Renal cortex interstitium (tissue), 11 donors: Measurements from ENCODE around the gene TTC8. TPM values are rescaled to one million over a fixed set of nuclear protein-coding genes. Genes with fewer than 3 reads are reported as not detected.
A peak's percentile ranks its signal among the peaks of the same experiment; 100 is the strongest.
"Not testable (repeated sequence)": the region's sequence is repeated elsewhere in the genome, so short reads cannot be mapped to it uniquely, and the experiment has no call there.

Experiments
- DNase-seq, 11 donors: peaks; one replicate each; pipeline ENCODE4 v3.0.0-alpha.2; 2013; ENCODE audit warnings: low read depth in 9 of 11, low spot score in 4 of 11; ENCODE audit errors: extremely low read depth in 1 of 11
- polyA plus RNA-seq, 3 donors: library from polyadenylated mRNA; unstranded; fragments of 120-200 nt; gene quantifications; one replicate each; pipeline ENCODE4 v1.2.1, GENCODE V29; 2013; ENCODE audit not compliant: insufficient read length in 3 of 3

The TTC8 gene
- polyA plus RNA-seq, 3 donors = 35.9 to 45.0 (median 36.8) TPM

DNA sequence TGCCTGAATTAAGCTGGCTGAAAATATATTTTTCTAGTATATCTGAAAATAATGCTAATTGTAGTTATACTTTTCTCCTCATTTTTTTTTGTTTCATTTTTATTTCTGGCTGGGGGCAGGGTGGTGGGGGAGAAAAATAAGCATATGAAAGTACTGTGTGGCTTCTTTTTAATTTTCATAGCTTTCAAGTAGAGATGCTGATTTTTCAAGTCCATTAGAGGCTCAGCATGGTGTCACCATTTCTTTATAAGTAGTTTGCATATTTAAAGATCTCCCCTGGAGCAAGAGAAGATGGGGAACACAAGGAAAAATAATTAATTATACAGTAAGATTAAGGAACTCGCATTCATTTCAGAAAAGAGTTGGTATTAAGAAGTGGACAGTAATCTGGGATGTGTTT, 27.1 kb downstream of the TTC8 start:
- no peak for DNase-seq

GRCh38 chr14:88852632-88853031, 28.2 kb downstream of the TTC8 start:
- no peak for DNase-seq

DNA sequence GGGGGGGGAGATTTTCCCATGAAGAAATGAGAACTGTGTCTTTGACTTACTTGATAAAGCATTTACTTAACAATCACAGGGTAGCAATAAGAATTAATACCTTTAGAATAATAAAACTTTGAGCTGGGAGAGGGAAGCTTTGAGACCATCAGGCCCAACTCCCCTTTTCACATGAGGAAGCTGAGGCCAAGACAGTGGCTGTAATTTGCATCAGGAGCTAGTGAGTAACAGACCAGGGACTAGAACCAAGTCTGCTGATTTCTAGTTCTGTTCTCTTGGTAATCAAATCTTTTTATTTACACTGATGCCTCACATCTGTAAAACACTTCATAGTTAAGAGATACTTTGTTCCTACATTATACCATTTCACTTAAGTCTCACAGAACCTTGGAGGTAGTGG, 28.7 kb downstream of the TTC8 start:
- DNase-seq = no peak

- DNase-seq = no peak
These were observed 32.4 kb downstream of the TTC8 start for GRCh38 chr14:88856786-88857366.

GRCh38 chr14:88857861-88858260, 33.4 kb downstream of the TTC8 start:
- DNase-seq = not testable (repeated sequence)

DNA sequence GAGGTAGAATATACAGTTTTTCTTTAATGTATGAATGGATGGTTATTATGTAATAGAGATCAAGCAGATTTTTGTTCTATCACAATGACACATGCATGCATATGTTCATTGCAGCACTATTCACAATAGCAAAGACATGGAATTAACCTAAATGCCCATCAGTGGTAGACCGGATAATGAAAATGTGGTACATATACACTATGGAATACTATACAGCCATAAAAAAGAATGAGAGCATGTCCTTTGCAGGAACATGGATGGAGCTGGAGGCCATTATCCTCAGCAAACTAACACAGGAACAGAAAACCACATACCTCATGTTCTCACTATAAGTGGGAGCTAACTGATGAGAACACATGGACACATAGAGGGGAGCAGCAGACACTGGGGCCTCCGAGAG, 34.7 kb downstream of the TTC8 start:
- not testable (repeated sequence) for DNase-seq

DNA sequence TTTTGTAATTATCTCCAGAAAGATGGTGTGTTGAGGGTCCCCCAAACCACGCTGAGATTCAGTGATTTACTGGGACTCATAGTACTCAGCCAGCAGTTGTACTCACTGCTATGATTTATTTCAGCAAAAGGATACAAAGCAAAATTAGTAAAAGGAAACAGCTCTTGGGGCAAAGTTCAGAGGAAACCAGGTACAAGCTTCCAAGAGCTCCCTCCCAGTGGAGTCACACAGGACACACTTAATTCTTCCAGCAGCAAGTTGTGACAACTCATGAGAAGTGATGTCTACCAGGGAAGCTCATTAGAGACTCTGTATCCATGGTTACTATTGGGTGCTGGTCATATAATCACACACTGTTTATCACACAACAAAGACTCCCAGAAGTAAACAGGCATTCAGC, 38.7 kb downstream of the TTC8 start:
- DNase-seq = no peak

GRCh38 chr14:88864198-88864597, 39.7 kb downstream of the TTC8 start:
- no peak for DNase-seq

DNA sequence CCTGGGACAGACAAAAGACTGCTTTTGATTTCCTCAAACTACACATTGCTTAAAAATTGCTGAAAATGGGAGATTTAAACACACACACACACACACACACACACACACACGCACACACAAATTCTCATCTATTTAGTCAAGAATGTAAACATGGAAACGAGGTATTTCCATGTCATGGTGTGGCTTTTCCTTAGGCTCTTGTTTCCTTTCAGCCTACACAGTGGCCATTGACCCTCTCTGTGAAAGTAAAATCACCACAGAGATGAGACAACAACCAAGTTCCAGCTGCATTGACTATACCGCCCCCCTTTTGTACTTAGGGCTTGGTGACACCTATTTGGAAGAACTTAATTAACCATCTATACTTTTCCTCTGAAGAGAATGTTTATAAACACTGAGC, 41.9 kb downstream of the TTC8 start:
- no peak for DNase-seq

GRCh38 chr14:88868558-88869159, 44.2 kb downstream of the TTC8 start:
- DNase-seq = peak in 8 of 11 donors; percentile 1 to 12 (median 6)

DNA sequence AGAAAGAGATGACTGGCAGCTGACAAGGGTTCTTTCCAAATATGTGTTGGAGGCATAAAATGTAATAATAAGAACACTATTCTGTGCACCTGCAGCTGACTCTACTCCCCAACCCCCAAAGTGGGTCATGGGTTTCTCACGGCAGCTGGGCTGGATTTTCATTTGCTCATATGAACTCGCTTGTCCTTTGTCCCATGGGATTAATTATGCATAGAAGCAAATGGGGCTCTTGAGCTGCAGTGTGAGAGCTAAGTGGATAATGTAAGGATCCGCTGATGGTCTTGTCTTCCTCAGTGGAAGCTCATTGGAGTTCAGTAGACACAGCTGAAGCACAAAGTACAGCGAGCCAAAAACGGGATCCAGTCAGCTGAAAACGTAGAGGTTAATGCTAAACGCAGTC, 46.3 kb downstream of the TTC8 start:
- no peak for DNase-seq

DNA sequence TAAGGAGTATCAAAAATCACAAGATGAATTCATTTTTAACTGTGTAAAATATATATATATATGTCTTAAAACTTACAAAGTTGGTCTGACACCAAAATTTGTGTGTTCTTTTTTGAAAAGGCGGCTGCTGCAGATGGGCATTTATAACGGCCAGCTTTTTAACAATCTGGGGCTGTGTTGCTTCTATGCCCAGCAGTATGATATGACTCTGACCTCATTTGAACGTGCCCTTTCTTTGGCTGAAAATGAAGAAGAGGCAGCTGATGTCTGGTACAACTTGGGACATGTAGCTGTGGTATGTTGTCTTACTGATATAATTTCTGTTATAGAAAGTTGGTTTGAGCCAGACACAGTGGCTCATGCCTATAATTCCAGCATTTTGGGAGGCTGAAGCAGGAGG, 47.0 kb downstream of the TTC8 start:
- no peak for DNase-seq

GRCh38 chr14:88872976-88873375, 48.5 kb downstream of the TTC8 start:
- DNase-seq = no peak

DNA sequence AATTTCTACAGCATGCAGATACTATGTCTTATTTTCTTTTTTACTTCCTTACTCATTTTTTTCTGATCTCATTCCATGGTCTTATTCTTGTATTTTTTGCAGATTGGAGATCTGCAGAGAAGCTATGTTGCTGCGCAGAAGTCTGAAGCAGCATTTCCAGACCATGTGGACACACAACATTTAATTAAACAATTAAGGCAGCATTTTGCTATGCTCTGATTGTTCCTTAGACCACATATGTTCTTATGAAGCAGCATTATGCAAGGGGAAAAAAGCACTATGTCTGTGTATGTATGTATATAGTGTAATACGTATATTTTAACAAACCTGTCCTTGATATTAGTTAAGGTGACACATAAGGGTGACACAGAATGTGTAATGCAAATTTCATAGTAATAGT, 52.7 kb downstream of the TTC8 start:
- DNase-seq = no peak

- DNase-seq = no peak
These were observed 54.6 kb downstream of the TTC8 start for GRCh38 chr14:88879022-88879421.

DNA sequence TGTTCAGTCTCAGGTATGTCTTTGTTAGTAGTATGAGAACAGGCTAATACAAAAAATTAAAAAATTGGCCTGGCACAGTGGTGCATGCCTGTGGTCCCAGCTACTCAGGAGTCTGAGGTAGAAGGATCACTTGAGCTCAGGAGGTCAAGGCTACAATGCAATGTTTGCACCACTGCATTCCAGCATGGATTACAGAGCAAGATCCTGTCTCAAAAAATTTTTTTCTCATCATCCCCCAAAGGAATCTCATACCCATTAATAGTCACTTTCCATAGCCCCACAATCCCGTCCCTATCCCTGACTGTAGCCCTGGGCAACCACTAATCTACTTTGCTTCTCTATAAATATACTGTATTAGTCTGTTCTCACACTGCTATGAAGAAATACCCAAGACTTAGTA, 57.8 kb downstream of the TTC8 start:
- DNase-seq = no peak

GRCh38 chr14:88895116-88895515, 70.7 kb downstream of the TTC8 start:
- DNase-seq = no peak

DNA sequence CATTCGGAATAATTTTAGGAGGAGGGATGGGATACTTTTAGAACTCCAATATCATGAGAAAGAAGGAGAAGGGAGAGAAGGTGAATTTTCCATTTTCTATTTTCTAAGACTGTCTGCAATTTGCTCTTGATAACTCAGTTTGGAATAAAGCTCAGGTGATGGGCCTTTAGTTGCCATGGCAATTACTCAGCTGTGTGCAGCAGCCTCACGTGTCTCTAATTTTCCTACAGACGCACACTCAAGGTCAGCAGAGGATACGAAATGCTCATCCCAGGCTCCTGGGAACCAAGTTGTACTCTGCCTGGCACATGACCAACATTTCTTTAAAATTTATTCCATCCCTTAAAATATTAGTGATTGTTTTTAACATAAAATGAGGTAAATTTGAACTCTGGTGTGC, 76.7 kb downstream of the TTC8 start:
- no peak for DNase-seq

DNA sequence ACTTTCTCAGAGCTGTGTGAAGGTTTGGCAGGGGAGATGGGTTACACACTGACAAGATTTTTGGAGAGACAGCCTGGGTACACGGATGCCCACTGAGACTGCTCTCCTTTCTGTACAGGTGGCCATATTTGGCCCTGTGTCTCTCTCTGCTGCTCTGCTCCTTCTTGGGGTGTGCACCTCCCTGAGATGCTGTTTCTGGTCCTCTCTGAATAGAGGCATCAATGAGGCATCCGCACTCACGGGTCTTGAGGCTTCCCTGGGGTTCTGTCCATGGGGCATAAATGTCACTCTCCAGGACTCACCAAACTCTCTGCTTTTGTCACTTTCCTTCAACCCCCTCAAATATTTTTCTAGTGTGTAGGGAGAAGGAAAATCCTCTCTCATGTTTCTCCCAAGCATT, 77.5 kb downstream of the TTC8 start:
- no peak for DNase-seq

- no peak for DNase-seq
These were observed 78.4 kb downstream of the TTC8 start for GRCh38 chr14:88902850-88903249.

GRCh38 chr14:88904206-88904647, 79.8 kb downstream of the TTC8 start:
- no peak for DNase-seq
